Tibial nerve (tissue), 3 donors: Measurements from ENCODE around the gene KRTAP5-9.

ENCODE experiments used
- CTCF ChIP-seq, 5 experiments: fragments of 200-600 bp in 3 of 5; fragments of 450-650 bp in 2 of 5; sonication (generic) in 3 of 5; IDR thresholded peaks; one replicate each; pipeline ENCODE4 v1.5.1; 2016 to 2019; ENCODE audit warnings: antibody characterized with exemption in 5 of 5, mild to moderate bottlenecking in 3 of 5, moderate library complexity in 2 of 5
- POLR2A ChIP-seq, 2 donors: fragments of 450-650 bp; IDR thresholded peaks; one replicate each; pipeline ENCODE4 v1.6.1; 2017; ENCODE audit warnings: antibody characterized with exemption in 2 of 2, mild to moderate bottlenecking in 2 of 2, moderate library complexity in 2 of 2

GRCh38 chr11:71504531-71504930 lies 43.7 kb upstream of the KRTAP5-9 start:
- TF ChIP-seq CTCF (IDR thresholded peaks at IDR 0.05) (no peak), POLR2A (IDR thresholded peaks at IDR 0.05) (no peak)
